Activated naive CD8-positive, alpha-beta T cell treated with anti-CD3 and anti-CD28 coated beads for 36 hours (primary cell): ENCODE measurements around the gene DTX3. TPM values are rescaled to one million over a fixed set of nuclear protein-coding genes. Genes with fewer than 3 reads are reported as not detected.
"Not testable (repeated sequence)": the region's sequence is repeated elsewhere in the genome, so short reads cannot be mapped to it uniquely, and the experiment has no call there.

Experiments
- DNase-seq: peaks from one replicate; pipeline ENCODE4 v3.0.0; 2021
- H3K27ac Mint-ChIP-seq: one replicate; pipeline ENCODE4 v1.8.0; 2022; ENCODE audit warnings: mild to moderate bottlenecking, moderate library complexity, mixed read lengths
- H3K27me3 Mint-ChIP-seq: one replicate; pipeline ENCODE4 v1.8.0; 2022; ENCODE audit warnings: mild to moderate bottlenecking, mixed read lengths
- H3K36me3 Mint-ChIP-seq: one replicate; pipeline ENCODE4 v1.8.0; 2021; ENCODE audit warnings: mild to moderate bottlenecking, mixed read lengths
- H3K4me1 Mint-ChIP-seq: one replicate; pipeline ENCODE4 v1.8.0; 2021; ENCODE audit warnings: mixed read lengths
- H3K4me3 Mint-ChIP-seq: one replicate; pipeline ENCODE4 v1.8.0; 2022; ENCODE audit warnings: mild to moderate bottlenecking, moderate library complexity, mixed read lengths
- H3K9me3 Mint-ChIP-seq: one replicate; pipeline ENCODE4 v1.8.0; 2022; ENCODE audit warnings: mixed read lengths
- total RNA-seq, 2 experiments: library from RNA; stranded (reverse); gene quantifications; one replicate each; pipeline ENCODE4 v1.2.3, GENCODE V29; 2021

DTX3 gene
- total RNA-seq, 2 experiments from 2014 or later, result 18.9 to 20.2 TPM

DNA sequence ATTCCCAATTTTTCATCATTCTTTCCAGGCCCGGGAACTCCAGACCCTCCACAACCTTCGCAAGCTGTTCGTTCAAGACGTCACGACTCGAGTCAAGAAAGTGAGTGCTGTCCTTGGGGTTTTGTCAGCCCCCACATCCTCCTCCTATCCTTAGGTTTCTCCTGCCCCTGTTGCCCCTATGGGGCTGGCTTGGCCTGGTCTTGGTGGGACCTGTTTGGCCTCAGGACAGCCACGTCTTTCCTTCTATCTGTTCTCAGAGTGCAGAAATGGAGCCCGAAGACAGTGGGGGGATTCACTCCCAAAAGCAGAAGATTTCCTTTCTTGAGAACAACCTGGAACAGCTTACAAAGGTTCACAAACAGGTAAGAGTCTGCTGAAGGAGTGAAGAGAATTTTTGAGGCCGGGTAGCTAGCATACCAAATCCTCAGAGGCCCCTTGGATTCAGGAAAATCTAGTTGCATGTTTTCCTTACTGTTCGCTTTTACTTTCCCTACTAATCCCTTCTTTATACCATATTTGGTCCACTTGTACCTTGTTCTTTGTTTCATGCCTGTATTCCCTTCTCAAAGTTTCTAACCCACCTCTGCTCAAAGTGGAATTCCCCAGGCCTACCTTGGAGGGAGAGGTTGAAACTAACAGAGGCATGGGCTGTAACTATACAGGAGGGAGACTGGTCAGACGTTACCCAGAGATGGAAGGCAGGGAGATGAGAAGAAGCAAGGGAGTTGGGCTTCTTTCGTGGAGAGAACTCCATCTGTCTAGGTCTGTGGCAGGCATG, 26.5 kb upstream of the DTX3 start:
- DNase-seq, result no peak
- Mint-ChIP-seq H3K4me1 (no peaks in the 10 kb centered on the region), H3K9me3 (no peaks in the 10 kb centered on the region), H3K27ac (no peak overlapping the region), H3K27me3 (peaks cover 1% of the 10 kb centered on the region), H3K4me3 (no peak overlapping the region), H3K36me3 (no peaks in the 10 kb centered on the region)

DNA sequence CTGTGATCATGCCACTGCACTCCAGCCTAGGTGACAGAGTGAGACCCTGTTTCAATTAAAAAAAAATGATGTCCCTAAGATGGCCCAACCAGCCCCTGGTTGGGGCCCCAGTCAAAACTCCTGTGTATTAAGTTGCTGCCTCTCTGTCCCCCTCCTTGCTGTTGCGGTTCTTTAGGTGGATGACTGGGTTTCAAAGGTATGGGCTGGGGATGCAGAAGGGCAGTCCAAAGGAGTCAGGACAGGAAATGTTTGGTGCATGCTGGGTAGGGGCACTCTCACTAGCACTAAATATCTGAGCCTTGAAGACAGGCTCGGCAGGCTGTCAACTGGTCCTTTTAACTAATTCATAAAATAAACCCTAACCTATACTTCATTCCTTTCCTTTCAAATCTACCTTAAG, 25.6 kb upstream of the DTX3 start:
- no peak for DNase-seq
- Mint-ChIP-seq H3K27me3 (peaks cover 5% of the 10 kb centered on the region), H3K27ac (no peak overlapping the region), H3K9me3 (no peaks in the 10 kb centered on the region), H3K36me3 (no peaks in the 10 kb centered on the region), H3K4me1 (peaks cover 4% of the 10 kb centered on the region), H3K4me3 (no peak overlapping the region)

DNA sequence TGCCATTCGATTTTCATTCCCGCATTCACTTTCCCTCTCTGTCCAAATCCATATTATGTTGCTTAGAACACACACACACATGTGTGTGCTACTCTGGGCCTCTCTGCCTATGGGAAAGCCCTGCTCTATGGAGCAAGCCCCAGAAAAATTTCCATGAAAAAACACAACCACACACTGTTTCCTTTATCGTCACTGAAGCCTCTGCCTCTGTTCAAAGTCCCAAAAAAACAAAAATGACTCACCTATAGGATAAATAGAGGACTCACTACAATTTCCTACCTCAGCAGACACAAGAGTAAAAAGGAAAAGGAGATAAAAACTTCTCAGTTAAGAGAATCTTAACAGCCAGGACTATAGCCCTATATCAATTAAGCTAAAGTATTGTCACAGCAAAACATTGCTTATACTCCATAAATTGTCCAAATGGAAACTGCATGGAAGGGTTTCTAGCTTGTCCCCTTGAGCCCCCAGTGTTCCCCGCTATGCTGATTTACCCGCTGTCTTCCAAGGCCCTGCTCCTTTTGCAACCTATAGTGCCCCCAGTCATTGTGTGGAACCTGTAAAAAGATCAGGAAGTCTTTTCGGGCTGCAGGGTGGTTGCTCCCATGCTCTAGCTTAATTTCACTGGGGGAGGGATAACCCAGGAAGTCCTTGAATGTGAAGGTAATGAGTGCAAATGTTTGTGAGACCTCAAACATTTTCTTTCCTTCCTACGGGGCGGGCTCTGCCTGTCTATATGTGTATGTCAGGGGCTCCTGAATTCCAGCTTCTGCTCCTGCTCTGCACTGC, 24.8 kb upstream of the DTX3 start:
- Mint-ChIP-seq H3K4me3 (no peak overlapping the region), H3K4me1 (peaks cover 4% of the 10 kb centered on the region), H3K9me3 (no peaks in the 10 kb centered on the region), H3K36me3 (no peaks in the 10 kb centered on the region), H3K27me3 (peaks cover 5% of the 10 kb centered on the region), H3K27ac (no peak overlapping the region)
- no peak for DNase-seq

DNA sequence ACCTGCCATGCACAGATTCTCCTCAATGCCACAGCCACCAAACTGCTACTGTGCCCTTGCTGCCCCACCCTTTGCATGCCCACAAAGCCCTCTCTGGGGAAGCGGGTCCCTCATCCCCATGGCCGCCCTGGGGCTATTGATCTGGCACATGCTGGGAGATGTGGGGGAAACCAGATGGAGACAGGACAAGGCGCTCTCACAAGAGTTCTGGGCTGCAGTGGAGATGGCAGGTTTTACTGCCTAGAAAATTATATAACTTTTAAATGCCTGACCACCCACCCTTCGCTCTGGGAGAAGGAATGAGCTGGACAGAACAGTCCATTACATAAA, 24.2 kb upstream of the DTX3 start:
- no peak for DNase-seq
- H3K9me3 Mint-ChIP-seq, result no peaks in the 10 kb centered on the region
- H3K36me3 Mint-ChIP-seq, result no peaks in the 10 kb centered on the region
- H3K27me3 Mint-ChIP-seq, result peaks cover 5% of the 10 kb centered on the region
- no peak overlapping the region for H3K4me3 Mint-ChIP-seq
- H3K27ac Mint-ChIP-seq, result no peak overlapping the region
- peaks cover 4% of the 10 kb centered on the region for H3K4me1 Mint-ChIP-seq

DNA sequence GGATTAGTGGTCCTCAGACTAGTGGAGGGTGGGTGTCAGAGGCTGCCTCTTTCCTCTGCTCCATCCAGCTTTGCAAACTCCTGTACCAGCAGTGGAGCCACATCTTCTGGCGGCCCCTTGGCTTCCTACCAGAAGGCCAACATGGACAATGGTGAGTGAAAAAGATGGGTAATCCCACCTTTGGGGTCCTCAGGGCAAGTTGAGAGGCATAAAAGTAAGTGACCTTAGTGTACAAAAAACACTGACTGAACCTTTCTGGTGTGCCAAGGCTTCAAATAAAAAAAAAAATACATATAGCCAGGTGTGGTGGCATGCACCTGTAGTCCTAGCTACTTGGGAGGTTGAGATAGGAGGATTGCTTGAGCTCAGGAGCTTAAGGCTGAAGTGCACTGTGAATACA, 22.8 kb upstream of the DTX3 start:
- Mint-ChIP-seq H3K27me3 (peaks cover 5% of the 10 kb centered on the region), H3K9me3 (no peaks in the 10 kb centered on the region), H3K27ac (no peak overlapping the region), H3K36me3 (no peaks in the 10 kb centered on the region), H3K4me1 (peaks cover 4% of the 10 kb centered on the region), H3K4me3 (no peak overlapping the region)
- DNase-seq, result no peak

DNA sequence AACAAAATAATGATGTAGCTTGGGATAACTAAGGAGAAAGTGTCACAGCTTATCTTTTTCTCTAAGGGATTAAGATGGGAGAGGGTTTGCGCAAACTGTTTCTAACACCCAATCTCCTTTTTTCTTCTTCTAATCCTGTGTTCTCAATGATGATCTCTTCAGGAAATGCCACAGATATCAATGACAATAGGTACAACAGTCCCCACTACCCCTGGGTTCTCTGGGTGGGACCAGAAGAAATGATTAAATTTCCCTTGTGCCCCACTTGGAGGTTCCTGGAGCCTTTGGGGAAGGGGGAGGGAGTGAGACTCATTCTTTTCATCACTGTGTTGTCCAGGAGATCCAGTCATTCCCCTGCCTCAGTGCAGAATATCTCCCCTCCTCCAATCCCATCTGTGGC, 22.2 kb upstream of the DTX3 start:
- no peaks in the 10 kb centered on the region for H3K36me3 Mint-ChIP-seq
- H3K27ac Mint-ChIP-seq, result no peak overlapping the region
- peaks cover 5% of the 10 kb centered on the region for H3K27me3 Mint-ChIP-seq
- DNase-seq, result no peak
- H3K4me3 Mint-ChIP-seq, result no peak overlapping the region
- peaks cover 4% of the 10 kb centered on the region for H3K4me1 Mint-ChIP-seq
- no peaks in the 10 kb centered on the region for H3K9me3 Mint-ChIP-seq

DNA sequence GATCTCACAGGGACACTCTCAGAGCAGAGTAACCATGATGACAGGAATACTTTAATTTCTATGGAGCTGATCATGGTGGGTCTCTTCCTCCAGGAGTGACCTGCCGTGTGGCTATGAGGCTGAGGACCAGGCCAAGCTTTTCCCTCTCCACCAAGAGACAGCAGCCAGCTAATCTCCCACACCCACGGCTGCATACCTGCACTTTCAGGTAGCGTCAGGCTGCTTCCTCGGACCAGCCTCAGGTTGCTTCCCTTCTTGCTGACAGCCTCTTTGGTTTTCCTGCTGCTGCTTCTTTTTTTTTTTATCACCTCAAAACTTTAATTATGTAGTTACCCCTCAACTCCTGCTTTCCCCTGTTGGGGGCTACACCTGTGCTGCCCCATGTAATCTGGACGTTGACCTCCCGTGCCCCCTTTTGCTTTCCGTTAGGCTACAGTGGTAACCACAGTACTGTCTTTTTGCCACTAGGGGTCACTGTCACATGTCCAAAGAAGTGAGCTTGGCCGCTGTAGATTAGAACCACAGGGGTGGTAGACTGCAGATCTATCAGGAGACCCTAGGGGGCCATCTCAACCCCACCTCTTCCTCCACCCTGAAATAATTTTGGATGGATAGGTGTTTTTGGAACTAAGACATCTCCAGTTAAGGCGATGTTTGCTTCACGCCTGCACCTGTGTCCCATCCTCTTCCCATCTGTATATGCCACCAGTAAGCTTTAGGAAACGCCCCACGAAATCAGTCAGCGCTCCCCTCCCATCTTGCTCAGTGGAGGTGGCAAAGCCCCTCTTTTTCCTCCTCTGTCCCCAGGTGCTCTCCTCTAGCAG, 21.4 kb upstream of the DTX3 start:
- no peak overlapping the region for H3K4me3 Mint-ChIP-seq
- no peak overlapping the region for H3K27ac Mint-ChIP-seq
- H3K4me1 Mint-ChIP-seq, result peaks cover 4% of the 10 kb centered on the region
- no peaks in the 10 kb centered on the region for H3K9me3 Mint-ChIP-seq
- DNase-seq, result peak; percentile 66
- H3K36me3 Mint-ChIP-seq, result no peaks in the 10 kb centered on the region
- peaks cover 5% of the 10 kb centered on the region for H3K27me3 Mint-ChIP-seq

DNA sequence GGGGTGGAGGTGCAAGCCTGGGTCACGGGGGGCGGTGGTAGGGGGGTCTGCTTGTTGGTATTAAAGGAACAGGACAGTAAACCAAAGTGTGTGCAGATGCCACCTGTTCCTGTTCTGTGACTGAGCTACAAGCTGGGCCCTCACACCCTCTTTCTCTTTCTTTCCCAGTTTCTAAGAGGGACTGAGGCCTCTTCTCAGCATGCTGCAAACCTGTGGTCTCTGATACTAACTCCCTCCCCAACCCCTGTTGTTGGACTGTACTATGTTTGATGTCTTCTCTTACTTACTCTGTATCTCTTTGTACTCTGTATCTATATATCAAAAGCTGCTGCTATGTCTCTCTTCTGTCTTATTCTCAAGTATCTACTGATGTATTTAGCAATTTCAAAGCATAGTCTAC, 20.6 kb upstream of the DTX3 start:
- Mint-ChIP-seq H3K27ac (no peak overlapping the region), H3K27me3 (peaks cover 5% of the 10 kb centered on the region), H3K9me3 (no peaks in the 10 kb centered on the region), H3K4me3 (no peak overlapping the region), H3K36me3 (no peaks in the 10 kb centered on the region), H3K4me1 (peaks cover 4% of the 10 kb centered on the region)
- DNase-seq, result no peak

DNA sequence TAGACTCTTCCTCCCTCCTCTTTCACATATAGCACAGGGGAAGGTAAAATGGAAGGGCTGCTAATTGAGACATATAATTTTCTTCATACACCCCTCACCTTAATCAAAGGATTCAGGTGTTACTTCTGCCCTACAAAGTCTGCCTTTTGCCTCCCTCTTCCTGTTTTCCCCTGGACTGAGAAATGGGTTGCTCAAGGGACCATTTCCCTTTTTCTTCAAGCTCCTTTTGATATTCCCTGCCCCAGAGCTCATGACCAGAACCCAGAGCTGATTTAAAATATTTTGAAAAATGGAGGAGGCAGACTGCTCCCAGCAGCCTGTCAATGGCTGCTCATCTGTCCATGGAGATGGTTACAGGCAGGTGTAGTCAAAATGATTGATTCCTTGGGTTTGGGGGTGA, 19.9 kb upstream of the DTX3 start:
- Mint-ChIP-seq H3K36me3 (no peaks in the 10 kb centered on the region), H3K27ac (no peak overlapping the region), H3K4me3 (no peak overlapping the region), H3K27me3 (peaks cover 5% of the 10 kb centered on the region), H3K4me1 (peaks cover 4% of the 10 kb centered on the region), H3K9me3 (no peaks in the 10 kb centered on the region)
- no peak for DNase-seq

DNA sequence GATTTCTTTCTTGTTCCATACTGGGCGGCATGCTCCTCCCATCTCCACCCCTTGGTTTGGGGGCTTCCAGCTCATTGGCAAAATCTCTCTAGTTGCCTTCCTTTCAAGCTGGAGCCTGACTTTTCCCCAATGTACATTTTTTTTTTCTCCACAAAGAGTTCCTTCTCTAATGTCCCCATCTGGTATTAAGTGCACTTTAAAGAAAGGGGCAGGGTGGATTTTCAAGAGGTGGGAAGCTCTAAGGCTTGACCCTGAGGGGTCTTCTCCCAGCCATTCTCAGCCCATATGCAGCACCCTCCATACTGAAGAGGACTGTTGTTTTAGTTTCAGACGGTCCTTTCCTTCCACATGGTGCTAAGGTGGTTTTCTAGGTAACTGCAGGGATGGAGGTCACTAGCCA, 19.5 kb upstream of the DTX3 start:
- Mint-ChIP-seq H3K4me3 (no peak overlapping the region), H3K27me3 (peaks cover 5% of the 10 kb centered on the region), H3K4me1 (peaks cover 4% of the 10 kb centered on the region), H3K36me3 (no peaks in the 10 kb centered on the region), H3K27ac (no peak overlapping the region), H3K9me3 (no peaks in the 10 kb centered on the region)
- DNase-seq, result no peak

DNA sequence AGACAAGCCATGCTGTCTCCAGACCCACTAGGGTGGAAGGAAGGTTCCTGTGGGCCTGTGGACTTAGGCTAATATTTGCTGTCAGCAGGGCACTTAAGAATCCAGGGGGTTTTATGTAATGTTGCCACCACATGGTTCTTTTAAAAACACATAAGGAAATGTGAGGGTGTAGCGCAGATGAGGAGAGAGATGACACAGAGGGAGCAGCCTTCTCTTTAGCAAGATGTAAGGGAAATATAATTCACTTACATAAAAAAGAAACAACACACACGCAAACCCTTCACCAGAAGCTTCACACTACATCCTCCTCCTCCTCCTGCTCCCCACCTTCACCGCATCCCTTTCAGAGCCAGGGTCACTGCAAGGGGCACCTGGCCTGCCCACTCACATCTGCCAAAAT, 18.5 kb upstream of the DTX3 start:
- no peaks in the 10 kb centered on the region for H3K9me3 Mint-ChIP-seq
- H3K27me3 Mint-ChIP-seq, result peaks cover 5% of the 10 kb centered on the region
- no peak for DNase-seq
- no peak overlapping the region for H3K27ac Mint-ChIP-seq
- H3K4me1 Mint-ChIP-seq, result peaks cover 9% of the 10 kb centered on the region
- H3K4me3 Mint-ChIP-seq, result no peak overlapping the region
- H3K36me3 Mint-ChIP-seq, result no peaks in the 10 kb centered on the region

DNA sequence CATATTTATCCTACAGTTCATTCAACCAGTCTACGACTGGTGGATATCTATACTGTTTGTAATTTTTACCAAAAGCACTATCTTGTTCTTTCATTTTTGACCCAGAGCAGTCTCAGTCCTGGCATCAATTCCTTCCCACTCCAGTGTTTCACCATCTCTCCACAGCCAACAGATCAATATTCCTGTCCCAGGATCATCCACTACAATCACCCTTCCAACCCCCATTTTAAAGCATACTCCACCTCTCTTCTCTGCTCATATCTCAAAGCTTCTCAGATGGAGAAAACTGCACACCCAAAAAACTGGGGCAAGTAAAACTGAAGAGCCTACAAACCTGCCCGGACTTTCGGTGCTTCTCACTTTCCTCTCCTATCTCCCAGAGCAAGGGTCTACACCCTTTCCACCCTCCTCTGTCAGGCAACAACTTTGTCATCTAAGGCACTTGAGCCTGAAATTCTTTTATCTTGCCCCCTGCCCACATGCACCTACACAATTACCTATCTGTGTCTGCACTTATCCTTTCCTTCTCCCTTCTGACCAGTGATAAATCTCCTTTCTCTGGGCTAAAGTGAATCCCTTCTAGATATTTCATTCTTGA, 17.7 kb upstream of the DTX3 start:
- DNase-seq, result no peak
- Mint-ChIP-seq H3K4me3 (no peak overlapping the region), H3K27me3 (peaks cover 5% of the 10 kb centered on the region), H3K9me3 (no peaks in the 10 kb centered on the region), H3K36me3 (no peaks in the 10 kb centered on the region), H3K27ac (no peak overlapping the region), H3K4me1 (peaks cover 11% of the 10 kb centered on the region)

DNA sequence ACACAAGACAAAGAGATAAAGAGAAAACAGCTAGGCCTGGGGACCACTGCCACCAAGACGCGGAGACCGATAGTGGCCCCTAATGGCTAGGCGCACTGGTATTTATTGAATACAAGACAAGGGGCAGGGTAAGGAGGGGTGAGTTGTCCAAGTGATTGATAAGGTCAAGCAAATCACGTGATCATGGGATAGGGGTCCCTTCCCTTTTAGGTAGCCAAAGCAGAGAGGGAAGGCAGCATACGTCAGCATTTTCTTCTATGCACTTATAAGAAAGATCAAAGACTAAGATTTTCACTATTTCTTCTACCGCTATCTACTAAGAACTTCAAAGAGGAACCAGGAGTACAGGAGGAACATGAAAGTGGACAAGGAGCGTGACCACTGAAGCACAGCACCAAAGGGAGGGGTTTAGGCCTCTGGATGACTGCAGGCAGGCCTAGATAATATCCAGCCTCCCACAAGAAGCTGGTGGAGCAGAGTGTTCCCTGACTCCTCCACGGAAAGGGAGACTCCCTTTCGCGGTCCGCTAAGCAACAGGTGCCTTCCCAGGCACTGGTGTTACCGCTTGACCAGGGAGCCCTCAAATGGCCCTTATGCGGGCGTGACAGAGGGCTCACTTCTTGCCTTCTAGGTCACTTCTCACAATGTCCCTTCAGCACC, 15.5 kb upstream of the DTX3 start:
- not testable (repeated sequence) for H3K36me3 Mint-ChIP-seq, H3K9me3 Mint-ChIP-seq, H3K4me3 Mint-ChIP-seq, DNase-seq, H3K27ac Mint-ChIP-seq, H3K27me3 Mint-ChIP-seq
- peaks cover 18% of the 10 kb centered on the region for H3K4me1 Mint-ChIP-seq

DNA sequence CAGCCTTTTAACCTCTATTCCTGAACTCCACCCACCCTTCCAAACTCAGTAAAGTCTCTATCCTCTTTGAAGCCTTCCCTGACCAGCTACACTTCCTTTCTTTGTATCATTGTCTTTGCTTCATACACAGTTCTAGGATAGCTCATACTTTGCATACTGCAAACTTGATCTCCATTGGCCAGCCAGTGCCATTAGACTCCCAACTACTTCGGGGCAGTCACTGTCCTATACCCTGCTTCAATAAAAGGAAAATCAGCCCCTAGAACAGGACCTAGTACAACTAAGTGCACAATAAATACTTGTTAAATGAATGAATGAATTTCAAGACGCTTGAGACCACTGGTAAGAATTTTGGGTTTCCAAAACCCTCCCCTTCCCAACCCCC, 14.2 kb upstream of the DTX3 start:
- Mint-ChIP-seq H3K27me3 (no peaks in the 10 kb centered on the region), H3K4me1 (peaks cover 18% of the 10 kb centered on the region), H3K27ac (peak overlapping the region; percentile 73), H3K9me3 (no peaks in the 10 kb centered on the region), H3K4me3 (peak overlapping the region; percentile 85), H3K36me3 (peaks cover 3% of the 10 kb centered on the region)
- no peak for DNase-seq
